Thyroid gland (tissue), 4 donors: ENCODE measurements around the gene PLCH1.

Experiments
- CTCF ChIP-seq, 6 experiments: fragments of 200-600 bp in 3 of 6; fragments of 450-650 bp in 3 of 6; sonication (generic) in 3 of 6; IDR thresholded peaks; one replicate each; pipeline ENCODE4 v1.5.1; 2016 to 2019; ENCODE audit warnings: antibody characterized with exemption in 6 of 6, mild to moderate bottlenecking in 2 of 6, inconsistent platforms in 1 of 6, moderate library complexity in 1 of 6
- POLR2A ChIP-seq, 2 donors: fragments of 450-650 bp; IDR thresholded peaks; one replicate each; pipeline ENCODE4 v1.6.1; 2017; ENCODE audit warnings: antibody characterized with exemption in 2 of 2, mild to moderate bottlenecking in 2 of 2, moderate library complexity in 1 of 2

GRCh38 chr3:155683344-155683720 lies 61.5 kb downstream of the PLCH1 start:
- TF ChIP-seq CTCF (IDR thresholded peaks at IDR 0.05) (no peak), POLR2A (IDR thresholded peaks at IDR 0.05) (no peak)
